ENCODE data around the gene RFT1.

GRCh38 chr3:53145713-53146080 is 15.5 kb upstream of the RFT1 start:
- no peak for TF ChIP-seq ZNF311 (tag by site-specific recombination; IDR thresholded peaks at IDR 0.05; ENCODE audit: borderline replicate concordance)
- no peak for TF ChIP-seq ZNF280D (tag by site-specific recombination; IDR thresholded peaks at IDR 0.05)
- no peak for TF ChIP-seq ZNF223 (tag by site-specific recombination; IDR thresholded peaks at IDR 0.05)
- no peak for TF ChIP-seq CTCF (tag by site-specific recombination; IDR thresholded peaks at IDR 0.05)
- TF ChIP-seq ZBTB8A (tag by site-specific recombination; IDR thresholded peaks at IDR 0.05), result no peak
